Measurements from ENCODE around the gene ARL14EP.

DNA sequence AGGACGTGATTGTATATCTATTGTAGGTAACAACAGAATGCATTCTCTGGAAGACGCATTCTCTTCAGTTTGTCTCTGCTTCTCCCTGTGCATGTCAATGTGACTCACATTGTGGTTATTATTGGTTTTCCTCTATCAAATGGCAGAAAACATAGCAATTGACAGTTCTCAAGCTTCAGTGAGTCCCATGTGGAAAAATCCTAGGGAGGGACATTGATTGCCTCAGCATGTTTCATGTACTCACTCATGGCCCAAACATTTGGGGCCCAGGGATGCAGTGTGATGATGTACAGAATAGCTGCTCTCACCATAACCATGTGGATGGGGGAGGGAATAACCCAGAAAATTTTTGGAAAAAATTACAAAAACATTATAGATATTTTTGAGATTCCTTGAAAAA, 9.3 kb upstream of the ARL14EP start:
- TF ChIP-seq POLR2AphosphoS5 (IDR thresholded peaks at IDR 0.05; ENCODE audit: low read depth, low read length) (no peak), POLR2A (IDR thresholded peaks at IDR 0.05; ENCODE audit: low read depth, low read length) (no peak), TAF1 (IDR thresholded peaks at IDR 0.05; ENCODE audit: borderline replicate concordance, low read depth, low read length) (no peak)

Data from GM12892 (cell line).